HG03457 (cell line): ENCODE results near the gene MRPL32.

Experiments used
- ATAC-seq: cut with Tn5 transposase; IDR thresholded peaks from one replicate; pipeline ENCODE4 v1.9.1; 2021; ENCODE audit warnings: moderate number of reproducible peaks; ENCODE audit not compliant: unreplicated experiment

Gene MRPL32

DNA sequence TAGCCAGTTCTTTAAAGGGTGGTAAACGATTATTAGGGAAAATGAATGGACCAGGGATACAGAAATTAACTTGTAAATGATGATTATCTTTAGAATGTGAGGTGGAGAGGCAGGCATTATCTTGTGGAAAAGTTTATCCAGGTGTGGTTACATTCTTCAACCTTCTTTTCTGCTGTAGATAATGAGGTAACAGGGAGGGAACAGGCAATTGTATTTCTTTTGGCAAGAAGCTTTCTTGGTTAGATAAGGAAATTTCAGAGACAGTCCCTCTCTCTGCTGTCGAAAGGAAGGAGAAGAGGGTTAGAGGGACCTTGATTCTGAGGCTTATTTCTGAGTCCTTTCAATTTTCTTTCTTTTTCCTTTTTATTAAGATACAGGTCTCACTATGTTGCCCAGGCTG, 32.1 kb downstream of the MRPL32 start:
- ATAC-seq: no peak

GRCh38 chr7:42964849-42965805, 33.0 kb downstream of the MRPL32 start:
- ATAC-seq: no peak

DNA sequence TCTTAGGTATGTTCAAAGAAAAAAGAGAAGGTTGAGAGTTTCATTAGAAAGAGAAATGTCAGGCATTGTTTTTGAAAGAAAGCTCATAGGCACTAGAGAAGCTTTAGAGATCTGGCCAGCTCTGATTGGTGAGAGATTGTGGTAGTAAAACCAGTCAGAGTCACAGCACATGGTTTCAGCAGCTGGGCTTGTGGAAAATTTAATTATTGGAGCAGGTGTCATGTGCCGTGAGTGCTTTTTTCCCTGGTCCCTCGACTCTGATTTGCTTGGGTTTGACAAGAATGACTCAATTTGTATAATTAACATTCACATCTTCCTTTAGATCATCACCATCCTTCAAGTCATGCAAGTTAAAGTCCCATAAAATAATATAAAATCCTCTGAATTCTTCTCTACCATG, 35.2 kb downstream of the MRPL32 start:
- no peak for ATAC-seq

GRCh38 chr7:42972699-42973500, 40.7 kb downstream of the MRPL32 start:
- no peak for ATAC-seq

GRCh38 chr7:42976371-42976770, 44.2 kb downstream of the MRPL32 start:
- no peak for ATAC-seq

DNA sequence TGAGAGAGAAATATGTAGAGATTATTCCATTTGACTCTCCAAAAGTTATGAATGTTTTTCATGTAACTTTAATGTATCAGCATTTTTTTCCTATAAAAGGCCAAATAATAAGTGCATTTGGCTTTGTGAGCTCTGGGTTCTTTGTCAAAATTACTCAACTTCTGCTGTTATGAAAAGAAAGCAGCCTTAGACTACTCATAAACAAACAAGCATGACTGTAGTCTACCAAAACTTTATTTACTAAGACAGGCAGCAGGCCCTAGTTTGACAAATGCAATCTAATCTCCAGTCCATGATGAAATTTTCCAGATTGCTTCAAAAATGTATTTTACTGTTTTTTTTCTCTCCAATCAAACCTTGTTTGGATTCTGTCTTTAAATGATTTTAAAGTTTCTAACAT, 46.3 kb downstream of the MRPL32 start:
- no peak for ATAC-seq

GRCh38 chr7:42980084-42980483, 47.9 kb downstream of the MRPL32 start:
- ATAC-seq: no peak

DNA sequence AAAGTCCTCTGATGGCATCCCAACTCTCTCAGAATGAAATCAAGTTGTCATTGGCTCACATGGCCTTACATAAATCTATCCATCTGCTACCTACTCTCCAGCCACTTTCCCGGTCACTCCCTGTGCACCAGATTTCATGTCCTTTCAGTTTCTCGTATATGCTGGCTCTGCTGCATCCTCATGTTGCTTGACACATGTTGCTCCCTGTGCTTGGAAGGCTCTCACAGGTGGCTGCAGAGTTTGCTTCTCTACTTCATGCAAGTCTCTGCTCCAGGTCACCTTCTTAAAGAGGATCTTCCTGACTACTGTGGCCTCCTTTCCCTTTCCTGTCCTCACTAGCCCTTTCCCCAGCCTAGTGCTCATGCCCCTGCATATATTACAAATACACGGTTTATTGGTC, 48.3 kb downstream of the MRPL32 start:
- no peak for ATAC-seq

DNA sequence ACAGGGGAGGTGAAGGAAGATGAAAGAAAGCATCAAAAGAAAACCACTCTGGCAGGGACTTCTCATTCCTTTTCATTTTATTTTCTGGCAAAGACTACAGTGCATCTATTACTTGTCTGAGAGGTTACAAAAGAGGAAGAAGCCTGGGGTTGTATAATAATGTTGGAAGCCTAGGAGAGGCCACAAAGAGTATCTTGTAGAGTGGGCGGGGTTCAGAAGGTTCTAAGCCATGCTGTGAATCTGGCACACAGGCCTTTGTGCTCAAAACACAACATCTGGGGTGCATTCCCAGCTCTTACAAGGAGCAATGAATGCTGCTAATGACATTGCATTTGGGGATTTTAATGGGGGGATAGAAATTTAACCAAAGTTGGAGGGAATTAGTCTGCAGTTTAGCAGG, 49.4 kb downstream of the MRPL32 start:
- no peak for ATAC-seq

DNA sequence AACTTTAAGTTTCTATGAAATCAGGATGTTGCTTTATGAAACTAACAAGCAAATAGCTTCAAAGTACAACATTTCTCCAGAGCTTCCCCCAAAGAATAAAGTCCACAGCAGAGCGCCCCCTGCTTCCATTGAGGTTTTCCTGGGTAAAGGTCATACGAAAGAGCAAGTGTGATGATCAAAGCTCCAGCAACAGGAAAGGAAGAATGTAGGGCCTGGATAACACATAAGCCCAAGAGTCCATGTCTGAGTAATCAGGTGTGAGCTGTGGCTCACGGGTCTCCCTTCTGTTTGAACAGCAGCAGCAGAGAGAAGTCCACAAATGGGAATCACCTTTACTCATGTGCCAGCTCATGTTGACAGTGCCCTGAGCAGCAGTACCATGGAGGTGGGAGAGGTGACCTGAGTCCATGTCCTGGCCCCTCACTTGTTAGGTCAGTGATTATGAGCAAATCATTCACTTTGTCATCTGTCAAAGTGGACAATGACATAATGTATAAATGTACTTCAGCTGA, 50.5 kb downstream of the MRPL32 start:
- ATAC-seq: no peak

- no peak for ATAC-seq
These were observed 52.0 kb downstream of the MRPL32 start for GRCh38 chr7:42984137-42984536.

GRCh38 chr7:42986213-42986612, 54.0 kb downstream of the MRPL32 start:
- ATAC-seq: no peak

GRCh38 chr7:42986781-42987248, 54.6 kb downstream of the MRPL32 start:
- ATAC-seq: no peak
